CD4-positive, CD25-positive, alpha-beta regulatory T cell (primary cell): ENCODE data around the gene MVD. TPM values are rescaled to one million over a fixed set of nuclear protein-coding genes. Genes with fewer than 3 reads are reported as not detected.

Experiments used
- ATAC-seq, 2 donors: fragments of 150-1000 bp; cut with Tn5 transposase; one replicate each; pipeline ENCODE4 v1.10.0; 2021; ENCODE audit warnings: low read depth in 2 of 2, moderate number of reproducible peaks in 2 of 2, moderate library complexity in 1 of 2
- DNase-seq, 3 donors: peaks; one replicate each; pipeline versions ENCODE4 v3.0.0 to v3.0.0-alpha.2; 2012 to 2022; ENCODE audit warnings: mixed read lengths in 1 of 3
- H3K27ac ChIP-seq: one replicate; pipeline ENCODE4 v1.7.0; 2013; ENCODE audit warnings: mild to moderate bottlenecking, low read length; ENCODE audit not compliant: insufficient read depth, poor library complexity, severe bottlenecking
- H3K27me3 ChIP-seq: one replicate; pipeline ENCODE4 v1.7.0; 2013; ENCODE audit warnings: low read length; ENCODE audit not compliant: control insufficient read depth, insufficient read depth
- H3K36me3 ChIP-seq: one replicate; pipeline ENCODE4 v1.7.0; 2013; ENCODE audit warnings: mild to moderate bottlenecking, low read length, moderate library complexity; ENCODE audit not compliant: control insufficient read depth, insufficient read depth
- H3K4me1 ChIP-seq: 2 replicates; pipeline ENCODE4 v1.7.0; 2013; ENCODE audit warnings: mild to moderate bottlenecking, low read length; ENCODE audit not compliant: insufficient read depth, control insufficient read depth, poor library complexity, severe bottlenecking
- H3K4me3 ChIP-seq: one replicate; pipeline ENCODE4 v1.7.0; 2013; ENCODE audit warnings: low read depth, mild to moderate bottlenecking, low read length, moderate library complexity
- H3K9me3 ChIP-seq, 2 experiments: 1 replicate in 1 of 2; 2 replicates in 1 of 2; pipeline ENCODE4 v1.7.0; 2013; ENCODE audit warnings: low read length in 2 of 2, mild to moderate bottlenecking in 1 of 2, moderate library complexity in 1 of 2; ENCODE audit not compliant: control insufficient read depth in 2 of 2
- H3K27ac Mint-ChIP-seq, 3 donors: one replicate each; pipeline ENCODE4 v1.8.0; 2020 to 2022; ENCODE audit warnings: mild to moderate bottlenecking in 3 of 3, mixed read lengths in 3 of 3, moderate library complexity in 2 of 3
- H3K27me3 Mint-ChIP-seq: one replicate; pipeline ENCODE4 v1.8.0; 2022; ENCODE audit warnings: mild to moderate bottlenecking, mixed read lengths
- H3K36me3 Mint-ChIP-seq: one replicate; pipeline ENCODE4 v1.8.0; 2020; ENCODE audit warnings: mixed read lengths
- H3K4me1 Mint-ChIP-seq, 4 donors: one replicate each; pipeline ENCODE4 v1.8.0; 2020 to 2022; ENCODE audit warnings: mixed read lengths in 4 of 4, mild to moderate bottlenecking in 1 of 4
- H3K4me3 Mint-ChIP-seq, 4 donors: one replicate each; pipeline ENCODE4 v1.8.0; 2020 to 2022; ENCODE audit warnings: mild to moderate bottlenecking in 4 of 4, mixed read lengths in 4 of 4, moderate library complexity in 3 of 4
- H3K9me3 Mint-ChIP-seq, 7 donors: one replicate each; pipeline ENCODE4 v1.8.0; 2020 to 2022; ENCODE audit warnings: mixed read lengths in 7 of 7, mild to moderate bottlenecking in 3 of 7, moderate library complexity in 2 of 7
- polyA plus RNA-seq, 4 donors: library from polyadenylated mRNA; unstranded; fragments of 300-500 nt; fragmentation: Illumina TruSeq; gene quantifications; one replicate each; pipeline ENCODE4 v1.2.3, GENCODE V29; 2021
- total RNA-seq: library from RNA; stranded (reverse); gene quantifications from one replicate; pipeline ENCODE4 v1.2.3, GENCODE V29; 2022

MVD gene
- total and polyA plus RNA-seq, 5 donors from 2014 or later = 19.6 to 59.7 (median 23.0) TPM

GRCh38 chr16:88695218-88695617 is 32.3 kb upstream of the MVD start:
- Histone ChIP-seq H3K4me1 (peaks cover 70% of the 10 kb centered on the region), H3K4me3 (no peak overlapping the region), H3K36me3 (peaks cover 37% of the 10 kb centered on the region), H3K27me3 (no peaks in the 10 kb centered on the region), H3K27ac (peak overlapping the region; percentile 14), H3K9me3 (no peaks in the 10 kb centered on the region)
- Mint-ChIP-seq H3K36me3 (peaks cover 3% of the 10 kb centered on the region), H3K9me3 (peaks cover 0 to 2% (median 0%) of the 10 kb centered on the region in 7 donors), H3K27me3 (no peaks in the 10 kb centered on the region), H3K4me1 (peaks cover 0 to 66% (median 17%) of the 10 kb centered on the region in 4 donors), H3K4me3 (no peak overlapping the region), H3K27ac (peak overlapping the region in 2 of 3 donors; percentile 56 to 80)
- DNase-seq (no peak), ATAC-seq (no peak)

GRCh38 chr16:88694221-88695087 is 31.6 kb upstream of the MVD start:
- no peaks in the 10 kb centered on the region for H3K9me3 Mint-ChIP-seq
- H3K4me3 Mint-ChIP-seq = peak overlapping the region in 1 of 4 donors; percentile 47
- H3K36me3 Mint-ChIP-seq = peaks cover 3% of the 10 kb centered on the region
- no peak for ATAC-seq
- Histone ChIP-seq H3K27me3 (no peaks in the 10 kb centered on the region), H3K9me3 (no peaks in the 10 kb centered on the region), H3K4me3 (no peak overlapping the region), H3K4me1 (peaks cover 63% of the 10 kb centered on the region), H3K36me3 (peaks cover 37% of the 10 kb centered on the region), H3K27ac (peak overlapping the region; percentile 14)
- no peak for DNase-seq
- H3K27me3 Mint-ChIP-seq = no peaks in the 10 kb centered on the region
- H3K27ac Mint-ChIP-seq = peak overlapping the region in 2 of 3 donors; percentile 32 to 87
- peaks cover 0 to 66% (median 14%) of the 10 kb centered on the region in 4 donors for H3K4me1 Mint-ChIP-seq

DNA sequence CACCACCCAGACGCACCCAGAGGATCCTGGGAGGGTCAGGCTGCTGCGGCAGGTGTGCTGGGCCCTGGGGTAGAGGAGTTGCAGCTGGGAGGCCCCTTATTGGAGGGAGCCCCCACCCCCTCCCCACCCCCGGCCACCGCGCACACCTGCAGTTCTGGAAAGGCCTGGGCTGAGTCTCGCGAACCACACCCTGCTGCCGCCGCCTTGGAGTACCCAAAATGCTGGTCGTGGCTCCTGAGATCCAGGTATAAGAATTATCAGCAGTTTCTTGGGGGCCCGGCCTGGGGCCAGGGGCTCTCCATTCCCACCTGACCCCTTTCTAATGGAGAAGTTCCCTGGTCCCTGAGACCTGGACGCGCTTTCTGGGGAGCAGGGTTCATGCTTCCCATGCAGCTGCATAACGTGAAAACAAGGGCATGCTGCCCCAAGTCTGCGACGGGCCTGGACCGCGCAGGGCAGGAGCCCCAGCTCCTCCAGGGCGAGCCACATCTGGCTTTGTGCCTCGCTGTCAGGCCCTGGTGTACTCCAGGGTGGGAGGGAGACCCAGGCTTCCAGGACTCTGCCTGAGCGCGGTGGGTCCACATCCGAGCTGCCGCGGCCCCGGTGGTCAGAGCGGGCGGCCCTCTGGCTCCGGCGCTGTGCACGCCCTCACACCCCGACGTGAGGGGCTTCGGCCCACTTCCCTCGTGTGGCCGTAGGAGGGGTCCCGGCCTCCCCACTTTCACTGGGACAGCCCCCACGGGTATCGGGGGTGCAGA is 30.7 kb upstream of the MVD start:
- H3K36me3 ChIP-seq = peaks cover 29% of the 10 kb centered on the region
- no peaks in the 10 kb centered on the region for H3K27me3 ChIP-seq
- H3K9me3 ChIP-seq = no peaks in the 10 kb centered on the region
- no peak for DNase-seq
- peak overlapping the region in 2 of 4 donors; percentile 51 to 61 for H3K4me3 Mint-ChIP-seq
- H3K27me3 Mint-ChIP-seq = no peaks in the 10 kb centered on the region
- H3K27ac Mint-ChIP-seq = peak overlapping the region; percentile 69 to 90 (median 89)
- H3K4me1 ChIP-seq = peaks cover 54% of the 10 kb centered on the region
- H3K27ac ChIP-seq = no peak overlapping the region
- peaks cover 0 to 74% (median 18%) of the 10 kb centered on the region in 4 donors for H3K4me1 Mint-ChIP-seq
- no peaks in the 10 kb centered on the region for H3K9me3 Mint-ChIP-seq
- peaks cover 3% of the 10 kb centered on the region for H3K36me3 Mint-ChIP-seq
- no peak overlapping the region for H3K4me3 ChIP-seq
- ATAC-seq = no peak

GRCh38 chr16:88692861-88693260 is 30.0 kb upstream of the MVD start:
- H3K9me3 Mint-ChIP-seq = no peaks in the 10 kb centered on the region
- no peak for ATAC-seq
- peak overlapping the region; percentile 64 for H3K27ac ChIP-seq

DNA sequence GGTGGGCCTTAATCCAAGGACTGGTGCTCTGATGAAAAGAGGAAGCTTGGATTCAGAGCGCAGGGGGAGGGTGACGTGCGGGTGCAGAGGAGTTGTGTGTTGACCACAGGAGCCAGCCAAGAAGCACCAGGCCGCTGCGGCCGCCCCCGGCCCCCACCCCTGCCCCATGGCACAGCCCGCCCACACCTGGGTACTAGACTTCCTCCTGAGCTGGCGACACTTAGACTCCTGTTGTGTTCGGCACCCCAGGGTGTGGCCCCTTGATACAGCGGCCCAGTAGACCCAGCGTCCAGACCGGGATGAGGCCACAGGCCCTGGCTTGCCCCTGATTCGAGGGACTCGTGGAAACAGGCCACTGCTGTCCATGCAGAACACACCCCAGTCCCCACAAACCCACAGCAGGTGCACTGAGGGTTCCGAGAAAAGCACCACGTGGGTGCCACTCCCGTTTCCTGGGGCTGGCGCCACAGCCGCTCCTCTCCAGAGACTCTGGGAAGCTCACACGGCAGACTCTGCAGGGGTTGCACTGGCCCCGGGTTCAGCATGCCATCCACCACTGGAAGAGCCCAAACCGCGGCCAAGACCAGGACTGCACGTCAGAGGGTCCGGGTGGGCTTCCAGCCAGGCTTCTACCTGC is 29.2 kb upstream of the MVD start:
- Histone ChIP-seq H3K4me1 (peaks cover 43% of the 10 kb centered on the region), H3K27me3 (no peaks in the 10 kb centered on the region), H3K4me3 (peak overlapping the region; percentile 41), H3K9me3 (no peaks in the 10 kb centered on the region), H3K36me3 (peaks cover 15% of the 10 kb centered on the region), H3K27ac (peak overlapping the region; percentile 64)
- peak overlapping the region; percentile 74 to 88 (median 82) for H3K4me3 Mint-ChIP-seq
- no peaks in the 10 kb centered on the region for H3K9me3 Mint-ChIP-seq
- ATAC-seq (peak; percentile 64 to 67), DNase-seq (peak in 1 of 3 donors; percentile 89)
- peaks cover 3% of the 10 kb centered on the region for H3K36me3 Mint-ChIP-seq
- peaks cover 0 to 69% (median 15%) of the 10 kb centered on the region in 4 donors for H3K4me1 Mint-ChIP-seq
- no peaks in the 10 kb centered on the region for H3K27me3 Mint-ChIP-seq
- peak overlapping the region; percentile 89 to 95 (median 90) for H3K27ac Mint-ChIP-seq

More at GRCh38 chr16:88692861-88693260, 30.0 kb upstream of the MVD start:
- peak overlapping the region; percentile 61 to 88 (median 66) for H3K4me3 Mint-ChIP-seq
- H3K27me3 Mint-ChIP-seq = no peaks in the 10 kb centered on the region
- peak overlapping the region; percentile 41 for H3K4me3 ChIP-seq
- peak in 1 of 3 donors; percentile 68 for DNase-seq
- peaks cover 0 to 73% (median 16%) of the 10 kb centered on the region in 4 donors for H3K4me1 Mint-ChIP-seq
- H3K27me3 ChIP-seq = no peaks in the 10 kb centered on the region
- peaks cover 47% of the 10 kb centered on the region for H3K4me1 ChIP-seq
- no peaks in the 10 kb centered on the region for H3K9me3 ChIP-seq
- H3K36me3 Mint-ChIP-seq = peaks cover 3% of the 10 kb centered on the region
- peaks cover 23% of the 10 kb centered on the region for H3K36me3 ChIP-seq
- H3K27ac Mint-ChIP-seq = peak overlapping the region; percentile 89 to 95 (median 90)

DNA sequence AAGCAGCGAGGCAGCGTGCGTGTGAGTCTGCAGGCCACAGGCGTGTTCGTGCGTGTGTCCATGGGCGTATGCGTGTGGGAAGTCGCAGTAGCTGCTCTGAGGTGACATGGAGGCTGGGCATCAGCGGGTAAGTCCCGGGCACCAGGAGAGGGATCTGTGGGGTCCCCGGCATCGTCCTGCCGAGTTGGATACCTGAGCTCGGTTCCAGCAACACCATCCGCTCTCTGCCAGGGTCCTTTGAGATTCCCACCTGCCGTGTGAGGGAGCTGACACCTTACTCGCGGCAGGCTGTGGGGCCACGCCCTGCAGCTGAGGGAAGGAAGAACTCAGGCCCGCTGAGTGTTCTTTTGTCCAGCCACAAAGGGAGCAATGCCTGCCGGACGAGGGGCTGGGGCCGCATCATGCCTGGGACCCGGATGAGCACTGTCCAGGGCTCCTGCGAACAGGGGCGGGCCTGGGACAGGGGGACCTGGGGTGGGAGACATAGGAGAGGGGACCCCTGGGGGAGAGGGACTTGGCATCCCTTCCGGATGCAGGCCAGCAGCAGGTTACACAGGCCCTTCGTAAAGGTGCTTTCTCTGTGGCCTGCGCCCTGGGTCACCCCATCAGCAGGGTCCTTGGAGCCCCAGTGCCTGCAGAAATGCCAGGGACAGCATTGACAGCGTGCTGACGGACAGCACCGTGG is 28.4 kb upstream of the MVD start:
- H3K4me1 Mint-ChIP-seq = peaks cover 0 to 67% (median 15%) of the 10 kb centered on the region in 4 donors
- peaks cover 3% of the 10 kb centered on the region for H3K36me3 Mint-ChIP-seq
- peak overlapping the region; percentile 78 to 88 (median 82) for H3K4me3 Mint-ChIP-seq
- peaks cover 48% of the 10 kb centered on the region for H3K4me1 ChIP-seq
- H3K27me3 ChIP-seq = no peaks in the 10 kb centered on the region
- peak overlapping the region; percentile 64 for H3K27ac ChIP-seq
- peak overlapping the region; percentile 73 to 94 (median 90) for H3K27ac Mint-ChIP-seq
- H3K27me3 Mint-ChIP-seq = no peaks in the 10 kb centered on the region
- ATAC-seq = no peak
- H3K36me3 ChIP-seq = peaks cover 8% of the 10 kb centered on the region
- no peak for DNase-seq
- H3K4me3 ChIP-seq = peak overlapping the region; percentile 26
- no peaks in the 10 kb centered on the region for H3K9me3 ChIP-seq
- no peaks in the 10 kb centered on the region for H3K9me3 Mint-ChIP-seq
